HepG2 (cell line): Measurements from ENCODE around the gene CATSPERB.

Experiments
- CC2D1A ChIP-seq: sonication (generic); formaldehyde crosslinking; IDR thresholded peaks from 2 replicates; pipeline ENCODE4 v1.8.1; 2023; ENCODE audit warnings: mild to moderate bottlenecking, missing genetic modification reagents
- CTCF ChIP-seq: sonication (generic); formaldehyde crosslinking; IDR thresholded peaks from 2 replicates; pipeline ENCODE4 v1.5.0; 2020; ENCODE audit warnings: mild to moderate bottlenecking, missing genetic modification reagents, moderate library complexity
- FOXK2 ChIP-seq: fragments of 450-650 bp; IDR thresholded peaks from 2 replicates; pipeline ENCODE4 v1.6.1; 2016
- GABPA ChIP-seq, 2 experiments: IDR thresholded peaks; 2 replicates each; pipeline ENCODE4 v1.6.1; 2011 to 2016; ENCODE audit warnings: low read depth in 2 of 2, low read length in 1 of 2, missing biosample characterization in 1 of 2, missing genetic modification characterization in 1 of 2
- PHF5A ChIP-seq: IDR thresholded peaks from one replicate; pipeline ENCODE4 v1.6.1; 2018; ENCODE audit warnings: low read depth, missing genetic modification reagents; ENCODE audit not compliant: unreplicated experiment
- ZNF570 ChIP-seq: sonication (generic); formaldehyde crosslinking; IDR thresholded peaks from 2 replicates; pipeline ENCODE4 v1.4.0; 2020; ENCODE audit warnings: mild to moderate bottlenecking, missing genetic modification reagents, borderline replicate concordance
- ZNF891 ChIP-seq: sonication (generic); formaldehyde crosslinking; IDR thresholded peaks from 2 replicates; pipeline ENCODE4 v1.5.0; 2020; ENCODE audit warnings: mild to moderate bottlenecking, missing genetic modification reagents

GRCh38 chr14:91754819-91755218 is 22.9 kb upstream of the CATSPERB start:
- no peak for TF ChIP-seq GABPA (IDR thresholded peaks at IDR 0.05; ENCODE audit: low read depth, low read length)
- TF ChIP-seq GABPA (CRISPR knock-in tag; IDR thresholded peaks at IDR 0.05; ENCODE audit: low read depth): no peak
- no peak for TF ChIP-seq CTCF (CRISPR knock-in tag)
- TF ChIP-seq ZNF570 (CRISPR knock-in tag): no peak
- TF ChIP-seq ZNF891 (CRISPR knock-in tag): no peak
- TF ChIP-seq PHF5A (CRISPR knock-in tag): no peak
- no peak for TF ChIP-seq CC2D1A (CRISPR knock-in tag)
- TF ChIP-seq FOXK2: no peak
